Fibroblast of the conjunctiva (primary cell): Measurements from ENCODE around the gene MLKL.

Experiments used
- DNase-seq: peaks from one replicate; pipeline ENCODE4 v3.0.0-alpha.2; 2010; ENCODE audit warnings: low read depth

Gene MLKL

GRCh38 chr16:74650966-74651567 is 49.6 kb downstream of the MLKL start:
- no peak for DNase-seq

- no peak for DNase-seq
Measured at GRCh38 chr16:74649839-74650504, 50.7 kb downstream of the MLKL start.

- no peak for DNase-seq
Measured at GRCh38 chr16:74641969-74642368, 58.7 kb downstream of the MLKL start.

GRCh38 chr16:74637742-74638453 is 62.8 kb downstream of the MLKL start:
- no peak for DNase-seq

GRCh38 chr16:74635303-74635702 is 65.4 kb downstream of the MLKL start:
- DNase-seq, result no peak

GRCh38 chr16:74633686-74634085 is 67.0 kb downstream of the MLKL start:
- no peak for DNase-seq

GRCh38 chr16:74627506-74628220 is 73.0 kb downstream of the MLKL start:
- no peak for DNase-seq

GRCh38 chr16:74626741-74627416 is 73.8 kb downstream of the MLKL start:
- no peak for DNase-seq

- DNase-seq, result no peak
Measured at GRCh38 chr16:74625500-74626350, 74.9 kb downstream of the MLKL start.

- DNase-seq, result no peak
Measured at GRCh38 chr16:74623839-74624235, 76.8 kb downstream of the MLKL start.

- DNase-seq, result peak; percentile 49
Measured at GRCh38 chr16:74623214-74623838, 77.3 kb downstream of the MLKL start.

GRCh38 chr16:74622005-74622404 is 78.7 kb downstream of the MLKL start:
- DNase-seq, result no peak
